ENCODE results near the gene ZNF512. TPM values are rescaled to one million over a fixed set of nuclear protein-coding genes. Genes with fewer than 3 reads are reported as not detected.

The ZNF512 gene
- total and polyA plus RNA-seq, 10 donors: 16.7 to 61.8 (median 37.4) TPM

GRCh38 chr2:27572998-27573429 is 9.8 kb upstream of the ZNF512 start:
- Histone ChIP-seq H3K27ac (no peak overlapping the region), H3K9me3 (peaks cover 0 to 71% (median 59%) of the 10 kb centered on the region in 8 donors), H3K27me3 (replicated peaks in 1 of 7) (peaks cover 0 to 19% (median 0%) of the 10 kb centered on the region in 7 donors), H3K4me1 (no peaks in the 10 kb centered on the region), H3K36me3 (no peaks in the 10 kb centered on the region), H3K4me3 (no peak overlapping the region)
- TF ChIP-seq CTCF (IDR thresholded peaks at IDR 0.05 in 8 of 11, conservative IDR thresholded peaks at IDR 0.05 in 3 of 11) (no peak), POLR2A (IDR thresholded peaks at IDR 0.05) (no peak), POLR2AphosphoS5 (IDR thresholded peaks at IDR 0.05) (no peak)
- DNase-seq: no peak
- intact Hi-C loops (cut with DNase I; ENCODE audit: low total_unique reads): no loop called here
- 66 to 76% (median 69%) methylated on average over 6 of the region's 6 CpGs for WGBS, 5 donors

- no peaks in the 10 kb centered on the region for H3K36me3 ChIP-seq
- intact Hi-C loops (cut with DNase I; ENCODE audit: low total_unique reads): no loop called here
- H3K9me3 ChIP-seq: peaks cover 0 to 75% (median 64%) of the 10 kb centered on the region in 8 donors
- H3K4me3 ChIP-seq: no peak overlapping the region
- TF ChIP-seq POLR2AphosphoS5 (IDR thresholded peaks at IDR 0.05): no peak
- TF ChIP-seq POLR2A (IDR thresholded peaks at IDR 0.05): no peak
- TF ChIP-seq CTCF (IDR thresholded peaks at IDR 0.05 in 8 of 11, conservative IDR thresholded peaks at IDR 0.05 in 3 of 11): no peak
- peaks cover 0 to 14% (median 0%) of the 10 kb centered on the region in 7 donors for H3K27me3 ChIP-seq (replicated peaks in 1 of 7)
- DNase-seq: no peak
- no peak overlapping the region for H3K27ac ChIP-seq
- H3K4me1 ChIP-seq: no peaks in the 10 kb centered on the region
- WGBS, 5 donors: 76 to 83% (median 79%) methylated on average over 3 of the region's 3 CpGs
These were observed 9.4 kb upstream of the ZNF512 start for GRCh38 chr2:27573452-27573851.

- intact Hi-C loops (cut with DNase I; ENCODE audit: low total_unique reads): no loop called here
- peaks cover 7 to 39% (median 29%) of the 10 kb centered on the region in 6 donors for H3K4me1 ChIP-seq
- TF ChIP-seq POLR2A (IDR thresholded peaks at IDR 0.05) (no peak), CTCF (IDR thresholded peaks at IDR 0.05 in 8 of 11, conservative IDR thresholded peaks at IDR 0.05 in 3 of 11) (no peak), POLR2AphosphoS5 (IDR thresholded peaks at IDR 0.05) (no peak)
These were observed 1.3 kb upstream of the ZNF512 start for GRCh38 chr2:27581417-27582128.

GRCh38 chr2:27582129-27582694 is 630 bp upstream of the ZNF512 start:
- 87 to 92% (median 91%) methylated on average over 16 of the region's 16 CpGs for WGBS, 5 donors

More at GRCh38 chr2:27581417-27582128, 1.3 kb upstream of the ZNF512 start:
- 96 to 98% (median 97%) methylated on average over 11 to 19 of the region's 19 CpGs for WGBS, 5 donors
- Histone ChIP-seq H3K9me3 (peaks cover 0 to 42% (median 38%) of the 10 kb centered on the region in 8 donors), H3K36me3 (no peaks in the 10 kb centered on the region), H3K4me3 (no peak overlapping the region), H3K27ac (peak overlapping the region in 3 of 8 donors; percentile 81 to 85 (median 83)), H3K27me3 (replicated peaks in 1 of 7) (no peaks in the 10 kb centered on the region)
- DNase-seq: no peak

More at GRCh38 chr2:27582129-27582694, 630 bp upstream of the ZNF512 start:
- Histone ChIP-seq H3K36me3 (no peaks in the 10 kb centered on the region), H3K4me1 (peaks cover 10 to 46% (median 29%) of the 10 kb centered on the region in 6 donors), H3K27me3 (replicated peaks in 1 of 7) (no peaks in the 10 kb centered on the region), H3K4me3 (peak overlapping the region; percentile 58 to 80 (median 74)), H3K9me3 (peaks cover 0 to 36% (median 32%) of the 10 kb centered on the region in 8 donors), H3K27ac (peak overlapping the region in 7 of 8 donors; percentile 71 to 85 (median 81))
- intact Hi-C loops (cut with DNase I; ENCODE audit: low total_unique reads): no loop called here
- peak; percentile 74 for DNase-seq
- no peak for TF ChIP-seq POLR2A (IDR thresholded peaks at IDR 0.05)
- TF ChIP-seq CTCF (IDR thresholded peaks at IDR 0.05 in 8 of 11, conservative IDR thresholded peaks at IDR 0.05 in 3 of 11): no peak
- no peak for TF ChIP-seq POLR2AphosphoS5 (IDR thresholded peaks at IDR 0.05)

All from spleen (tissue), 11 donors.